ENCODE results near the gene FITM2.

The FITM2 gene

DNA sequence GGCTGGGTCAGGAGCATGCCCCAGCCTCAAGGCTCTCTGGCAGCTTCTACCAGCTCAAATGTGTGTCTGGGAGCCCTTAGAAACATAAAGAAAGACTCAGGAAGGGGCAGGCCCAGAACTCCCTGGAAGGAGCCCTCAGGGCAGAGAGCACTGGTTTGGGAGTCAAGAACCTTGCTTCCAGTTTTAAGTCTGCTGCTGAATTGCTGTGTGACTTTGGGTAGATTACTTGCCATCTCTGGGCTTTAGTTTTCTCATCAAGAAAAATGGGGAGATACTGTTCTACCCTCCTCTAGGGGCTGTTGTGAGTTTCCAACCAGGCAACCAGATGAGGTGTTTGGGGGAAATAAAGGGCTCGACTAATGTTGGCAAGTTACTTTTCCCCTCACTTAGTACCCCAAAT is 55.1 kb downstream of the FITM2 start:
- DNase-seq (ENCODE audit: extremely low read depth, low read depth) = no peak
- no peak overlapping the region for H3K4me3 ChIP-seq (replicated peaks; ENCODE audit: low read depth, low read length)
- TF ChIP-seq CTCF (IDR thresholded peaks at IDR 0.05; ENCODE audit: low read depth, low read length, missing control alignments) = no peak

- no peak overlapping the region for H3K4me3 ChIP-seq (replicated peaks; ENCODE audit: low read depth, low read length)
- no peak for TF ChIP-seq CTCF (IDR thresholded peaks at IDR 0.05; ENCODE audit: low read depth, low read length, missing control alignments)
- no peak for DNase-seq (ENCODE audit: extremely low read depth, low read depth)
Observed at GRCh38 chr20:44254073-44254472, 56.9 kb downstream of the FITM2 start.

- H3K4me3 ChIP-seq (replicated peaks; ENCODE audit: low read depth, low read length) = no peak overlapping the region
- peak; percentile 7 for TF ChIP-seq CTCF (IDR thresholded peaks at IDR 0.05; ENCODE audit: low read depth, low read length, missing control alignments)
- DNase-seq (ENCODE audit: extremely low read depth, low read depth) = no peak
Observed at GRCh38 chr20:44253528-44253927, 57.5 kb downstream of the FITM2 start.
